ENCODE results near the gene OMA1. TPM values are rescaled to one million over a fixed set of nuclear protein-coding genes. Genes with fewer than 3 reads are reported as not detected.

Gene OMA1
- polyA plus RNA-seq, 1 of the 3 experiments (the other 2 are of a cell fraction): 6.9 TPM

DNA sequence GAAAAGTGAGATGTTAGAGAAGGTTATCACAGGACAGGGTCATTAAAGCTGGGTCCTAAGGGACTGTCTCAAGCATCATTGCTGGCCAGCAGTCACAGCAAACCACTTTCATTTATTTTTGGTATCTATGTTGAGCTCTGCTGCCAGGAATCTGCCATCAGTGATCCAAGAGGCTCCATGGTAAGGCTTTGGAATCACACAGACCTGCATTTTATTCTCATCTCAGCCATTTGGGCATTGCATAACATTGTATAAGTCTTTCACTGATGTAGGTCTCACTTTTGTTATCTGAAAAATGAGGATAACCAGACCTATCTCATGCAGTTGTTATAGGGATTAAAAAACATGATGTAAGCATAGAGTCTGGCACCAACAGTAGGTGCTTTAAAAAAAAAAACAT is 77.5 kb downstream of the OMA1 start:
- no peaks in the 10 kb centered on the region for H3K79me2 ChIP-seq (ENCODE audit: insufficient read depth)
- no peaks in the 10 kb centered on the region for H4K20me1 ChIP-seq (ENCODE audit: insufficient read depth)
- H3K4me2 ChIP-seq: no peak overlapping the region
- no peaks in the 10 kb centered on the region for H3K9me2 ChIP-seq
- no peaks in the 10 kb centered on the region for H3K27me3 ChIP-seq (ENCODE audit: insufficient read depth)
- H3K27ac ChIP-seq (ENCODE audit: low read depth in 2 of 2, low read length in 1 of 2): no peak overlapping the region
- no peak overlapping the region for H2AFZ ChIP-seq (ENCODE audit: low read depth)
- ChIA-PET CTCF (no interaction called here), POLR2A (no interaction called here)
- no peaks in the 10 kb centered on the region for H3K36me3 ChIP-seq (replicated peaks in 1 of 2; ENCODE audit: control insufficient read depth in 1 of 2, insufficient read depth in 2 of 2, low read length in 1 of 2)
- H3K9me3 ChIP-seq: no peaks in the 10 kb centered on the region
- TF ChIP-seq EP300 (IDR thresholded peaks at IDR 0.05; ENCODE audit: borderline replicate concordance in 1 of 2, low read depth in 1 of 2, low read length in 1 of 2) (no peak), ZBTB33 (IDR thresholded peaks at IDR 0.05; ENCODE audit: borderline replicate concordance, low read depth) (no peak), FOSL2 (IDR thresholded peaks at IDR 0.05; ENCODE audit: borderline replicate concordance, low read depth) (no peak), CHD2 (IDR thresholded peaks at IDR 0.05; ENCODE audit: low read length, partially characterized antibody) (no peak), POLR2AphosphoS5 (IDR thresholded peaks at IDR 0.05; ENCODE audit: low read depth, low read length) (no peak), RFX5 (IDR thresholded peaks at IDR 0.05; ENCODE audit: low read length) (no peak), NFIC (IDR thresholded peaks at IDR 0.05; ENCODE audit: borderline replicate concordance) (no peak), JUND (IDR thresholded peaks at IDR 0.05) (no peak), RAD21 (IDR thresholded peaks at IDR 0.05; ENCODE audit: low read length) (no peak), USF1 (IDR thresholded peaks at IDR 0.05; ENCODE audit: borderline replicate concordance, low read depth) (no peak), FOXM1 (IDR thresholded peaks at IDR 0.05; ENCODE audit: low read depth) (no peak), GATA2 (CRISPR knock-in tag; IDR thresholded peaks at IDR 0.05) (no peak), TCF12 (IDR thresholded peaks at IDR 0.05) (no peak), SMC3 (IDR thresholded peaks at IDR 0.05; ENCODE audit: low read depth, low read length) (no peak), ELF1 (IDR thresholded peaks at IDR 0.05) (no peak), NRF1 (IDR thresholded peaks at IDR 0.05; ENCODE audit: low read depth, low read length) (no peak)
- TF ChIP-seq, protein P1, sequence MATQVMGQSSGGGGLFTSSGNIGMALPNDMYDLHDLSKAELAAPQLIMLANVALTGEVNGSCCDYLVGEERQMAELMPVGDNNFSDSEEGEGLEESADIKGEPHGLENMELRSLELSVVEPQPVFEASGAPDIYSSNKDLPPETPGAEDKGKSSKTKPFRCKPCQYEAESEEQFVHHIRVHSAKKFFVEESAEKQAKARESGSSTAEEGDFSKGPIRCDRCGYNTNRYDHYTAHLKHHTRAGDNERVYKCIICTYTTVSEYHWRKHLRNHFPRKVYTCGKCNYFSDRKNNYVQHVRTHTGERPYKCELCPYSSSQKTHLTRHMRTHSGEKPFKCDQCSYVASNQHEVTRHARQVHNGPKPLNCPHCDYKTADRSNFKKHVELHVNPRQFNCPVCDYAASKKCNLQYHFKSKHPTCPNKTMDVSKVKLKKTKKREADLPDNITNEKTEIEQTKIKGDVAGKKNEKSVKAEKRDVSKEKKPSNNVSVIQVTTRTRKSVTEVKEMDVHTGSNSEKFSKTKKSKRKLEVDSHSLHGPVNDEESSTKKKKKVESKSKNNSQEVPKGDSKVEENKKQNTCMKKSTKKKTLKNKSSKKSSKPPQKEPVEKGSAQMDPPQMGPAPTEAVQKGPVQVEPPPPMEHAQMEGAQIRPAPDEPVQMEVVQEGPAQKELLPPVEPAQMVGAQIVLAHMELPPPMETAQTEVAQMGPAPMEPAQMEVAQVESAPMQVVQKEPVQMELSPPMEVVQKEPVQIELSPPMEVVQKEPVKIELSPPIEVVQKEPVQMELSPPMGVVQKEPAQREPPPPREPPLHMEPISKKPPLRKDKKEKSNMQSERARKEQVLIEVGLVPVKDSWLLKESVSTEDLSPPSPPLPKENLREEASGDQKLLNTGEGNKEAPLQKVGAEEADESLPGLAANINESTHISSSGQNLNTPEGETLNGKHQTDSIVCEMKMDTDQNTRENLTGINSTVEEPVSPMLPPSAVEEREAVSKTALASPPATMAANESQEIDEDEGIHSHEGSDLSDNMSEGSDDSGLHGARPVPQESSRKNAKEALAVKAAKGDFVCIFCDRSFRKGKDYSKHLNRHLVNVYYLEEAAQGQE (IDR thresholded peaks at IDR 0.05; ENCODE audit: low read depth, low read length): no peak
- no peak for DNase-seq
- H3K4me3 ChIP-seq (ENCODE audit: low read depth in 2 of 2, low read length in 1 of 2): no peak overlapping the region
- no peaks in the 10 kb centered on the region for H3F3A ChIP-seq (replicated peaks; ENCODE audit: insufficient read depth)
- no peak overlapping the region for H3K9ac ChIP-seq
- no peaks in the 10 kb centered on the region; a peak in 1 of 4 replicates for H3K4me1 ChIP-seq (ENCODE audit: control insufficient read depth in 1 of 2, insufficient read depth in 2 of 2, low read depth in 1 of 2, low read length in 1 of 2)
